ENCODE results near the gene FSIP1.
A peak's percentile ranks its signal among the peaks of the same experiment; 100 is the strongest.

Gene FSIP1

DNA sequence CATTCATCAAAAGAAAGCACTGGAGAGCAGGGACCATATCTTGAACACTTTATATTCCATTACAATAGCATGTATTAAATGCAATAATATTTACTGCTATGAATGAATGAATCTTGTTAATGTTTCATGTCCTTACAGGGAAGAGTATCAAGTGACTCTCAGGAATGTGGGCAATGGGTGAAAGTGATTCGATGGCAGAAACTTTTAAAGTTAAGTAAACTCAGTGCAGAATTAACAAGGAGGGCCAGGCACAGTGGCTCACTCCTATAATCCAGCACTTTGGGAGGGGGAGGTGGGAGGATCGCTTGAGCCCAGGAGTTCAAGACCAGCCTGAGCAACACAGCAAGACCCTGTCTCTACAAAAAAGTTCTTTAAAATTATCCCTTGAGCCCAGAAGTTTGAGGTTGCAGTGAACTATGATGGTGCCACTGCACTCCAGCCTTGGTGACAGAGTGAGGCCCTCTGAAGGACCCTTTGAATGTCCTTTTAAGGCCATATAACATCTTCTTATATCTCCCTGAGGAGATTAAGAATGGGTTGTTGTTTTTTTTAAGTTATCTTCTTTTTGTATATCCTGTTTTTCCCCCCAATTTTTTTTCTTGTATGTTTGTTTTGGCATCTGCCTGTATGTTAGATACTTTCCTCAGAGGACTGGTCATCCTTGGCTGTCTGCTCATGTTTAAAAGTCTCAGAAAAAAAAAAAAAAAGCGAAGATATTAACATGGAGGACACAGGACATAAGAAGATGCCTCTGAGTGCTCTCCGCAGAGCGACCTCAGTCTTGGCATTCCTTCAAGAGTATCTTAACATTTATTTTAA is 9.6 kb upstream of the FSIP1 start:
- no peak for DNase-seq

DNA sequence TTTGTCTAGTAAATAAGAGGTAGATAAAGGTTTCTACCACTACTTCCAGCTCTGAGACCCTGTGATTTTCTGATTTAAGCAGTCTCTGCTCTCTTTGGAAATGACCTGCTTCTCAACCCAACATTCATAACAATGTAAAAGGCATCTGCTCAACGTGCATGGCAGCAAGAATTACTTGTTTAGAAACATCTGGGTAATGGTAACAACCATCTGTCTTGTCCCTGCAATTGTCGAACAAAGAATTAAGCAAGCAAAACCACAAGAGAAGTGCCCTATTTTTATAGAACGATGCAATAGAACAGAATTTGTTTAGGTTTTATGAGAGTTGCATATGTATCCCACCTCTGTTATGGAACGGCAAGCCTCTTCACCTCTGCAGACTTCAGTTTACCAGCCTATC is 7.1 kb upstream of the FSIP1 start:
- no peak for DNase-seq

DNA sequence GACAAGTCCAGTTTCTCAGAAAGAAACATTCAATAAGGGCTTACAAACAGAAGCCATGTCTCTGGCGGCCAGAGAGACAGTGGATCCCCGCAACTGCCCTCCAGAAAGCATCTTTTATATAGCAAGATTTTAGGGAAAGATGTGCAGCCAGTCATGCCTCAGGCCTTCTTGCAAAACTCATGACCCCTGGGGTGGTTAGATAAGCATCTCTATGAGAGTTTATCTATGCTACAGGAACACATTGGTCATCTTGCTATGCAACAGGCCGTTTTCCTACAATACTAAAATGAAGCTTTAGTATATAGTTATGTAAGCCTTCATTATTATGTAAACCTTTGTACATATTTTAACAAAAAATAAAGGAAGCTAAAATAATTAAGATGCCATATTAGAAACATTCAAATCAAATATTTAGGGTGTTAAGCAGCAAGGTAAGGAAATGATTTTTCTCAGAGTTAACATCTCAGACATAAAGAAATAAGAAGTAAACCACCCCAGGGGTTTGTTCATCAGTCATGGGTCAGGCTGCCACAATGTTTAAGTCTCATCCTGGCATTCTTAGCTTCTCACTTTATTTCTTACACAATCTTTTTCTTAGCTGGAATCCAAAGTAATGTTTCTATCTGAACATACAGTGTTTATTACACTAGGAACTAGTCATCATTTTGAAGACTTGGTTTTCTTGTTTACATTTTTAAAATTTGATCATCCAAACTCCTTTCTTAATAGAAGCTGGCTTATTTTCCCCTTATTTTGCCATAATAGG is 6.3 kb upstream of the FSIP1 start:
- no peak for DNase-seq

DNA sequence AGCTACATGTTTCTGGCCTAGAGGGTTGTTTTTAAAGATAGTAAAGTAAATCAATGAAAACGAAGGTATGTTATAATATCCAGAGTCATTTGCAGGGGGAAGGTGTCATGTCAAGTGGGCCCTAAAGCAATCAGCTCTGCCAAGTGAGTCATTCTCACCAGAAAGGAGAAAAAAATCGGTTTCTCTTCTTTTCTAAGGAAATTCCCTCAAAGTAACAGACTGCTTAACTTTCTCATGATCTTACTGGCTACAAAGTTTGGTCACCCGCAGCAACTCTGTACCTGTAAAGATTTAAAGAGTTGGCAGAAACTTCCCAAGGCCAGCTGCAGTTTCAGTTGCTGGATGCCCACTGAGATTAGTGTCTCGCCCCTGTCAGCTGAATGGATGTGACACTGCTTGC is 5.5 kb upstream of the FSIP1 start:
- DNase-seq = no peak

DNA sequence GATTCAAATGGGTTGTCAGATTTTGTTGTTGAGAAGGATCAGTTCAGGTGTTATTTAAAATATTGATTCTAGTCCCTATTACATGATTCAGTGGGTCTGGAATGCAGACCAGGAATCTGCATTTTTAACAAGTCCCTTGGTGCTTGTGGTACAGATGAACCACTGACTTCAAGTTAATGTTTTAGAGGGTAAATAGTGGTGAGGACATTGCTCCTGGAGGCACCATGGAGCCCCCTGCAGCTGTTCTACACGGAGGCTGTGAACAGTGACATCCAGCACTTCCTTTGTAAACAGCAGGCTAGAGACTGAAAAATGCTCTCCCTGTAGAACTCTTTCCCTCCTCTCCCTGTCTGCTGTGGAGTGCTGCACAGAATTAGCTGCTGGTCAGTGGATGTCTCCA is 4.8 kb upstream of the FSIP1 start:
- no peak for DNase-seq

DNA sequence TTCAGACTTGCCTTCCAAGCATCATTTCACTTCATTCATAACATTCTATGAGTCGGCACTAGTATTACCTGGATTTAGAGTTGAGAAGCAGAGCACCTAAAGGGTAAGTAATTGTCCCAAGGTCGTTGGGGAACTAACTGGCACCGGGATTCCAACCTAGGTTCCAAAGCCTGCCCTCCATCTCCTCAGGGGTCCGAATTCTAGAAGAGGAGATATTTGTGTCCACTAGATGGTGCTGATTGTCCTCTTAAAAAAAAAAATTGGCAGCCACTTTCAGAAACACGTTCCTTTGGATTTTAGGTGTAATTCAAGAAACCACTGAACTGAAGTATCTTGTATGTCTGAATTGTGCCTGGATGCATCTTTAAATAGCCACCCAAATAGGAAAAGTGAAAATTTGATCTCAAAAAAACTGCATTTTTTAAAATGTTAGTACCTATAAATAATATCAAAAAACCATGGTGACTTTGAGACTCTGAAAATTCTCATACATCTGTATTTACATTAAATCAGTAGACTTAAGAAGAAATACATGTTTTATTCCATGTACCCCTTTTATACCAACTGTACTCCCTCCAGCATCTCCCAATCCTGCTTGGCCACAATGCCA is 3.9 kb upstream of the FSIP1 start:
- no peak for DNase-seq

DNA sequence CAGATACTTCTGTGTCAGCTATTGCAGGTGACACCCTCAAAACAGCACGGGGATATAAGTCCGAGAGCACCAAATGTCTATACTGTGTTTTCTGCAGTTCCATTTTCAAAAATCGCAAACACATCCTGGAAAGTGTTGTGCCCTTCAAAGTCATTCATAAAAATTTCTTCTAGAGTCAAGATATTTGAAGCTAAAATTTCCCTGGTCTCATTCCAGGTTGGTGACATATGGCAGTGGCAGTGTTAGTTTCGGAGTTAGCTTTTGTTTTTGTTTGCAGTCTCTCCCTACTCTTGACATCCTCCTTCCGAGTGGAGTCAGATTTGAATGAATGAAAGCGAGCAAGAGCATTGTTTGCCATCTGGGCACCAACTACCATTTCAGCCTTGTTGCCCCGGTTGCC is 3.2 kb upstream of the FSIP1 start:
- no peak for DNase-seq

DNA sequence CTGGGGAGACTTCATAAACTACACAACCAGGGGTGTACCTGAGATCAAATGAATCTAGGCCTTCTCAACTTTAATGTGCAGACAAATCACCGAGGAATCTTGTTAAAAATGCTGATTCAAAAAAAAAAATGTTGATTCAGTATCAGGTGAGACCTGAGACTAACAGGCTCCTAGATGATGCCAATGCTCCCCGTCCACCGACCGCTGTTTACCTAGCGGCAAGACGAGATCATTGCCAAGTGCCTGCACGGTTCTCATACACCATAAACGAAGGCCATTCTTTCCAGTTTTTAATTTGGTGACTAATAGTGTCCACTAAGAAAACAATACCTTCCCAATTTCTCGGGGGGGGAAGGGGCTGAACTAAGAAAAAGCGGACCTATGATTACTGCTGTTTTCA is 2.5 kb upstream of the FSIP1 start:
- no peak for DNase-seq

DNA sequence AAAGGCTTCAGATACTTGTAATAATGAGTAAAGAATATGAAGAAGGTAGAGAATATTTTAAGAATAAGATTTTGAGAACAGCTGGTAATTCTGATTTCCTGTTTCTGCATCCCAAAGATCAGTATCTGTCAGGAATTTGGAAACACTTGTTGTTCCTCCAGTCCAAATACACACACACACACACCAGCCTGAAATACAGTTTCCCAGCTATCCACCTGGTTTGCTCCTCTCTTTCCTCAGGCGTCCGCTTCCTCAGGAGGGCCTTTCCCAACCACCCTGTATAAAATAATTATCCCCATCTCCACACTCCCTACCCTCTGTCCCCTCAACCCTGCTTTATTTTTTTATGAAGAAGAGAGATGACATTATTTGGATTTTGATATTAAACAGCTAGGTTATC is 2.0 kb upstream of the FSIP1 start:
- DNase-seq = no peak

DNA sequence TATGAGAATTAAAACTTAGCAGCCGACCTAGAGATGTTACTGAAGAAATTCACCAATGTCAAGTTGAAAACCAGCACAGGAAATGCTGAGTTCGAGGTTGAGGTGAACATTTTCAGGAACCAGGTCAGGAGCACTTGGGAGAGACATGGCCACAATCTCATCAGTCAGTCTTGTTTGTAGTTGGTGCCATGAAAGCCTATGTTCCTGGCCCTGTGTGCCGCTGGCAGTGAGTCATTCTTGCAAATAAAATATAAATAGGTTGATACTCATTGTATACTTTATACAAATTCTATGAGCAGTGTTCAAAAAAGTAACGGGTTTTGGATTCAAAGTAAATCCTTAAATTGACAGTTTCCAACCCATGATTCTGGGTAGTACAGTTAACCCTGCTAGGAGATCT is 1.5 kb upstream of the FSIP1 start:
- no peak for DNase-seq

DNA sequence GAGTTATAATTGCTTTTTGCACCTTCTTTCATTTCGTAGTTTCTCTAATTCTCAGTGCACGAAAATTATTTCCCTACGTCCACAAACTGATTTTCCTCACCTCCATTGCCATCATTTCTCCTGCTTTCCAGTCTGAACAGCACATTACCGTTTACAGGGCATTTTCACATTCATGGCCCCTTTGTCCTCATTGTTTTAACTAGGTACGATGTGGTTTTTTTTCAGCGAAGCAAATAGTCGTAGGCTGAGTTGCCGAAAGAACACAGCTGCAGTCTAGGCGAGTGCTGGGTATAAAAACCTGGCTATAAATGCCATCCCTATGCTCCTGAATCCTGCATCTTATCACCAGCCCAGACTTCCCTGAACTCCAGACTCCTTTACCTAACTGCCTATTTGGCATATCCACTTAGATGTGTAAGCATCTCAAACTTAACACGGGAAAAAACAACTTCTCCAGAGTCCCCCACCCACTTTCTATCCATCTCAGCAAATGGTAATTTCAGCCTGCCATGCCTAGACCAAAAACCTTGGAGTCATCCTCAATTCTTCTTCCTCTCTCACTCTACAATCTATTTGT is 691 bp upstream of the FSIP1 start:
- DNase-seq = no peak

DNA sequence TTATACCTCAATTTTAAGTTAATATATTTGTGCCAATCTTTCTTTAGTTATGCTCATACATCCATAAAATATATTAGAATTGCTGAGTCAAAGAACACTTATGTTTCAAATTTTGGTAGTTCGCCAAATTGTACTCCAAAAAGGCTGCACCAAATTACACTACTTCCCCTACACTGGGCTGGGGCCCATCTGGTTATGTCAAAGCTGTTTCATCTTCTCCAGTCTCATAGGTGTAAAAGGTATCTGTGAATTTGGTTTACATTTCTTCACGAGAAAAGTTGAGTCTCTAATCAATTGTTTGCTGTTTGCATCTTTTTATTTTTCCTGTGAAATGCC is 706 bp downstream of the FSIP1 start:
- DNase-seq = no peak

DNA sequence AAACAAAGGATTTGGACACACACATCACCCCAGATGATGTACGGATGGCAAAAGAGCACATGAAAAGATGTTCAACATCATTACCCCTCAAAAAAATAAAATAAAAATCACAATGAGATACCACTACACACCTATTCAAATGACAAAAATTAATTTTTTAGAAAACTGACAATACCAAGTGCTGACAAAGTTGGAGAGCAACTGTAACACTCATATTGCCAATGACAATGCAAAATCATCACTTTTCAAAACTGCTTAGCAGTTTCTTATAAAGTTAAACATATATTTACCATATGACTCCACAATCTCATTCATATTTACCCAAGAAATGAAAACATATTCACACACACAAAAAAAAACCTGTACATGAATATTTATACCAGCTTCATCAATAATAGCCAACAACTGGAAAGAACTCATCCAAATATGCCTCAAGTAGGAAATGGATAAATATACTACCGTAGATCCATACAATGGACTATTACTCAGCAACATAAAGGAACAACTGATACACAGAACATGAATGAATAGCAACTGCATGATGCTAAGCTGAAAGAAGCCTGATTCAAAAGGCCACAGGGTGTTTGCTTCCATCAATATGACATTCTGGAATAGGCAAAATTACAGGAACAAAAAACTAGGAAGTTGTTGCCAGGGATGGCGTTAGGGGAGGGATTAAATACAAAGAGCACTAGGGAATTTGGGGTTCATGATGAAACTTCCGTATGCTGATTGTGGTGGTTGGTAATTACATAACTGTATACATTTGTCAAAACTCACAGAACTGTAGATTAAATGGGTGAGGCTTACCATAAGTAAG is 1.3 kb downstream of the FSIP1 start:
- no peak for DNase-seq

DNA sequence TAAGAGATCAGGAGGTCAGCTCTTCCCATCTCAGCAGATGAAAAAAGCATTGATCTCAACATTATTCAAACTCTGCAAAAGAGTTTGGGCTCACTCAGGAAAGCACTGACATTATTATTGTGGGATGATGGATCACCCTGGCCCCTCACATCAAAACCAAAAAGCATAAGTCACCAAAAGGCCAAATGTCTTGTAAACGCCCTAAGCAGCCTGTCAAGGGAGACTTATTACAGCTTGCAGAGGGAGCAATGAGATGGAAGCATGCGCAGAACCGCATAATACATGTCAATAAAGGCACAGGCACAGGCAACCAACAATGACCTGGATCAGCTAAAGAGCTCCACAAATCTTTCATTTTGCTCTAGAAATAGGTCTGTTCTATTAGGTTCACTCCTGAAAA is 4.6 kb downstream of the FSIP1 start:
- DNase-seq = no peak

DNA sequence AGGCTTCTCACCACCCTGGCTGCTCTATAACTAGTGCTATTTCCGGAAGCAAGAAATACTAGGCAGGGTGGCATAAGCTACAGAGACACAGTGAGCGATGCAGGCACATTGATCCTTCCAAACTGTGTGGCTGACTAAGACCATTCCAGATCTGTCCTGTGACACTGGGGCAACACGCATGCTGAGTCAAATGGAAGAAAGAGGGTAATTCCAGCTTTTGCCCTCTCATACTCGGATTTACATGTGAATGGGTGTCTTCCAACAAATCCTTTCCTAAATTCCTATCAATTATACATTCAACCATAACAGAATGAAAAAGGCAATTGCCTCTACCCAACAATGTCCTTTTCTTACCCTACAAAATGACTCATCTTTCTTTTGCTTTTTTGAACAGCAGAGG is 5.1 kb downstream of the FSIP1 start:
- no peak for DNase-seq

DNA sequence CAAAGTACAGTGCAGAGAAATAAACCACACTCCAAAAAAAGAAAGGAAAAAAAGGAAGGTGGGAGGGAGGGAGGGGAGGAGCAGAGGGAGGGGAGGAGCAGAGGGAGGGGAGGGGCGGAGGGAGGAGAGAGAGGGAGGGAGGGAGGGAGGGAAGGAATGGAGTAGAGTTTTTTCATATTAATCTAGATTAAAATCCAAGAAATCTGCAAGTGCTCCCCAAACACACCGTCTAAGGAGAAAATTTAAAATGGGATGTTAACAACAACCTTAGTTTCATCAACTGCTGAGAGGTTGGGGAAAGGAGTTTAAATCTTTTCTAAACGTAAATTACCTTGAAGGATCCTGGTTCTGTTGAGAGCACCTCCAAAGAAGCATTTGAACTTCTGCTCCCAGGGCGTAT is 6.6 kb downstream of the FSIP1 start:
- DNase-seq = no peak

DNA sequence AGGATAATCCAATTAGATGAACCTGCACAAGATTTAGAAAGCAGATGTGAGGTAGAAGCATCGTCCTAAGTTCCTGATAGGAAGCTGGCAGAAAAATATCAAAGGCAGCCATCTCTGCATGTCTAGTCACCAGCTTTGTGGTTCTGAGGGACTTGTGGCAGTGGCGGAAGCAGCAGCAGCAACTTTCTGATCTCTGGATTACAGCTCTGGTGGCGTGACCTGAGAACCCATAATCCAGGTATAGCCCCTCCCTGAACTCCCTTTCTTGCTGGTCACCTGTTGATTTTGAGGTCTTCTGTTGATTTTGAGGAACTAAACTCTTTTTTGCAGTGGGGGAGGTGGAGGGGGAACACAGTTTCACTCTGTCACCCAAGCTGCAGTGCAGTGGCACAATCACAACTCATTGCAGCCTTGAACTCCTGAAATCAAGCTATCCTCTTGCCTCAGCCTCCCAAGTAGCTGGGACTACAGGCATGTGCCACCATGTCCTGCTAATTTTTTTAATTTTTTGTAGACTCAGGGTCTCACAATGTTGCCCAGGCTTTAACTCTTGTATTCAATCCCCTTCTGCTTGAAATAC is 7.9 kb downstream of the FSIP1 start:
- DNase-seq = peak; percentile 67

DNA sequence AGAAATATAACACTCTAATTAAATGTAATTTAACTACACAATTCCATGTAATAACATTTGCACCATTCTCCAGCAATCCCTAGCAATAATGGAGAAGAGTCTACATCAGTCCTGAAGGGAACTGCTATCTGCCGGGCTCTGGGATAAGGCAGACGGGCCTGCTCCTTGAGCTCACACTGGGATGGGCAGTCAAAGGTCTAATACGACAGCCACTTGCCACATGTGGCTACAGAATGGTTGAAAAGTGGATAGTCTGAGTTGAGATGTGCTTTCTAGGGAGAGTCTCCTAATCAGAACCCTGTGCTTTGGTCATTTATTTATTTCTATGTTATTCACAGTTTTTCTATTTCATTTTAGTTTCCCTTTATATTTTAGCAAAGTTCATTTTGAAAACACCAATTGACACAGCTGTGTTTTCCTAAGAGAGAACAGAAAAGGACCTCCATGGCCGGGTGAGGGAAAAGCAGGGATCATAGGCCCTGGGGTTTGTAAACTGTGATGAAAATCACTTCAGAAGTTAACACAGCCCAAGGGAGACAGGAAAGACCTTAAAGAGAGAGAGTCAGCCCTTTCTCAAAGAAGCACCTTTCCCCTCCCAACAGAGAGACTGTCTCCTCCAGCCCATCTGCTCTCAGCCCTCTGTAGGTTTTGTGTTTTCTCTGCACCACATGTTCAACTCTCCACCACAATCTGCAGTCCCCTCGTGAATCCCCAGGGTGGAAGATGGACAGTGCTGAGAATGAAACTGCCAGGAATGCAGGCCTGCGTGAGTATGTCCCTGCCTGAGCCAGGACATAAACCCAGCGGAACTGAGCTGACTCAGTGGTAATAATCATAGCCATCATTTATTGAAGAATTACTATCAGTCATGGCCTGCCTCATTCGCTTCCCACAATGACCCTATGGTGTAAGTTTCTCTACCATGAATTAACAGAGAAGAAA is 11.6 kb downstream of the FSIP1 start:
- no peak for DNase-seq

DNA sequence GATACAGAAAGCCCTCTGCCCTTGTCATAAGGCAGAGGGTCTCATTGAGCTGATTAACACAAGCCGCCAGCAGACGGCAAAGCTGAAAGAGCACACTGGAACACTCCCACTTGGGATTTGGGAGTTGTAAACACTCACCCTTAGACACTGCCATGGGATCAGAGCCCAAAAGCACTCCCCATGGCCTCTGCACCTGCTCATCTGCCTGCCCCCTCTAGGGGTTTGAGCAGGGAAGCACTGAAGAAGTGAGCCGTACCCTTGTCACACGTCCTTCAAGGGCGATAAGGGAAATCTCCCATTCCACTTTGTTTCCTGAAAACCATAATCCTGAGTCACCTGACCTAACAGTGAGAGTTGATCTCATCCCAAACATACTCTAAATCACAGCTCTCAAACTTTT is 14.7 kb downstream of the FSIP1 start:
- no peak for DNase-seq

DNA sequence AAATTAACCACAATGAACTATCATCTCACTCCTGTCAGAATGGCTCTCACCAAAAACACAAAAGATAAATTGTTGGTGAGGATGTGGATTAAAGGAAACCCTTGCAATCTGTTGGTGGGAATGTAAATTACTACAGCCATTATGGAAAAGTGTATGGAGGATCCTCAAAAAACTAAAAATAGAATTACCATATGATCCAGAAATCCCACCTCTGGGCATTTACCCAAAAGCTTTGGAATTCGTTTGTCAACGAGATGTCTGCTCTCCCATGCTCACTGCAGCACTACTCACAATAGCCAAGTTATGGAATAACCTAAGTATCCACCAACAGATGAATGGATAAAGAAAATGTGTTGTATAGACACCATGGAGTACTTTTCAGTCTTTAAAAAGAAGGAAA is 21.6 kb downstream of the FSIP1 start:
- DNase-seq = no peak

DNA sequence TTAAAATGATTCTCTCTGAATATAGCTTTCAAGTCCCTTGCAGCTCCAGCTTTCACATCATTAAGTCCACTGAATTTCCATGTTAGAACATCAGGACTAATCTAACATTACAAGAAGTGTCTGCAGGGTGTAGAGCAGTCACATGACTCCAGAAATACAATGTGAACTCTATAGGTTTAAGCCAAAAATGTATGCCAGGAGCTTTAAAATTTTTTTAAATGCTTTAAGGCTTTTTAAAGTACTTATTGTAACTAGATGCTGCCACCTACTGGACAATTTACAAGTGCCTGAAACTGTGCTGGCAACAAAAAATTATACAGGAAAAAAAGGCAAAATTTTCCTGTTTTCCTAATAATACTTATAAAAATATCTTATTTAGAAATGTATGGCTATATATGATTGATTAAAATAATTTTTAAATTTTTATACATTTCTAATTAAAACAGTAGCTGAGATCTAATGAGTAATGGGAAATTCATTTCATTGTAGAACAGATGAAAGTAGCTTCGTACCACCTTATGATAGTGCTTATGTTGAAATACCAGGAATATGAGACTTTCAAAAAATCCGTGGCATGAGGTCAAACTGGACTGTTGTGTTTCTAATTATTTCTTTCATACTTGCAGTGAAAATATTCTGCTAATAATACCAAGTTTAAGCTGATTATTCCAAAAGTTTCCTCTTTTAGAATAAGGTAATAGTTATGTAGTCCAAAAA is 25.7 kb downstream of the FSIP1 start:
- no peak for DNase-seq
